ENCODE measurements around the gene PTPN20.

PTPN20 gene

GRCh38 chr10:47047127-47047504 lies 135.9 kb downstream of the PTPN20 start:
- H3K27me3 ChIP-seq (ENCODE audit: insufficient read depth, low read length): no peaks in the 10 kb centered on the region
- H4K20me1 ChIP-seq (ENCODE audit: insufficient read depth, low read length): no peaks in the 10 kb centered on the region
- no peak overlapping the region for H3K4me2 ChIP-seq (ENCODE audit: low read length)
- no peak overlapping the region for H3K4me3 ChIP-seq (ENCODE audit: low read depth, low read length, poor library complexity, severe bottlenecking)
- H3K9me2 ChIP-seq (ENCODE audit: low read depth, low read length): no peaks in the 10 kb centered on the region
- no peak for TF ChIP-seq CTCF (IDR thresholded peaks at IDR 0.05; ENCODE audit: low read length)
- no peak for TF ChIP-seq EZH2 (IDR thresholded peaks at IDR 0.05; ENCODE audit: borderline replicate concordance, low read length)
- no peaks in the 10 kb centered on the region for H3K79me2 ChIP-seq (ENCODE audit: insufficient read depth, low read length)
- no peak overlapping the region for H3K9ac ChIP-seq (ENCODE audit: low read length)
- H3K27ac ChIP-seq (ENCODE audit: low read depth, low read length, poor library complexity, severe bottlenecking): no peak overlapping the region
- H3K4me1 ChIP-seq (ENCODE audit: insufficient read depth, low read length, severe bottlenecking): no peaks in the 10 kb centered on the region
- H3F3A ChIP-seq (ENCODE audit: insufficient read depth, low read length): no peaks in the 10 kb centered on the region
- H2AFZ ChIP-seq (ENCODE audit: low read length): no peak overlapping the region
- H3K9me3 ChIP-seq (ENCODE audit: low read length): no peaks in the 10 kb centered on the region
- H3K36me3 ChIP-seq (ENCODE audit: insufficient read depth, low read length): no peaks in the 10 kb centered on the region

GRCh38 chr10:47047577-47048525 lies 136.6 kb downstream of the PTPN20 start:
- Histone ChIP-seq H4K20me1 (ENCODE audit: insufficient read depth, low read length) (no peaks in the 10 kb centered on the region), H3K27me3 (ENCODE audit: insufficient read depth, low read length) (no peaks in the 10 kb centered on the region), H2AFZ (ENCODE audit: low read length) (no peak overlapping the region), H3K9me2 (ENCODE audit: low read depth, low read length) (no peaks in the 10 kb centered on the region), H3K4me3 (ENCODE audit: low read depth, low read length, poor library complexity, severe bottlenecking) (no peak overlapping the region), H3K79me2 (ENCODE audit: insufficient read depth, low read length) (no peaks in the 10 kb centered on the region), H3F3A (ENCODE audit: insufficient read depth, low read length) (no peaks in the 10 kb centered on the region), H3K27ac (ENCODE audit: low read depth, low read length, poor library complexity, severe bottlenecking) (no peak overlapping the region), H3K36me3 (ENCODE audit: insufficient read depth, low read length) (no peaks in the 10 kb centered on the region), H3K4me2 (ENCODE audit: low read length) (no peak overlapping the region), H3K9ac (ENCODE audit: low read length) (no peak overlapping the region), H3K4me1 (ENCODE audit: insufficient read depth, low read length, severe bottlenecking) (no peaks in the 10 kb centered on the region), H3K9me3 (ENCODE audit: low read length) (no peaks in the 10 kb centered on the region)
- TF ChIP-seq CTCF (IDR thresholded peaks at IDR 0.05; ENCODE audit: low read length) (peak; percentile 90), EZH2 (IDR thresholded peaks at IDR 0.05; ENCODE audit: borderline replicate concordance, low read length) (no peak)

- TF ChIP-seq CTCF (IDR thresholded peaks at IDR 0.05; ENCODE audit: low read length) (peak; percentile 20; the same call in 1 of the 2 replicates), EZH2 (IDR thresholded peaks at IDR 0.05; ENCODE audit: borderline replicate concordance, low read length) (no peak)
These were observed 137.3 kb downstream of the PTPN20 start for GRCh38 chr10:47048526-47048905.

More at GRCh38 chr10:47048526-47048905, 137.3 kb downstream of the PTPN20 start:
- no peak overlapping the region for H2AFZ ChIP-seq (ENCODE audit: low read length)
- no peaks in the 10 kb centered on the region for H3K36me3 ChIP-seq (ENCODE audit: insufficient read depth, low read length)
- H3K4me2 ChIP-seq (ENCODE audit: low read length): no peak overlapping the region
- H3K9me2 ChIP-seq (ENCODE audit: low read depth, low read length): no peaks in the 10 kb centered on the region
- H3K9me3 ChIP-seq (ENCODE audit: low read length): no peaks in the 10 kb centered on the region
- H3K79me2 ChIP-seq (ENCODE audit: insufficient read depth, low read length): no peaks in the 10 kb centered on the region
- no peaks in the 10 kb centered on the region for H3K4me1 ChIP-seq (ENCODE audit: insufficient read depth, low read length, severe bottlenecking)
- H3K27me3 ChIP-seq (ENCODE audit: insufficient read depth, low read length): no peaks in the 10 kb centered on the region
- H3K27ac ChIP-seq (ENCODE audit: low read depth, low read length, poor library complexity, severe bottlenecking): no peak overlapping the region
- H4K20me1 ChIP-seq (ENCODE audit: insufficient read depth, low read length): no peaks in the 10 kb centered on the region
- no peaks in the 10 kb centered on the region for H3F3A ChIP-seq (ENCODE audit: insufficient read depth, low read length)
- no peak overlapping the region for H3K9ac ChIP-seq (ENCODE audit: low read length)
- no peak overlapping the region for H3K4me3 ChIP-seq (ENCODE audit: low read depth, low read length, poor library complexity, severe bottlenecking)
